ENCODE data around the gene PRR29.

- no peak for TF ChIP-seq CTCF (IDR thresholded peaks at IDR 0.05)
- TF ChIP-seq EZH2 (IDR thresholded peaks at IDR 0.05; ENCODE audit: borderline replicate concordance, insufficient read depth, low read depth, low read length, poor library complexity, severe bottlenecking), result no peak
Measured at GRCh38 chr17:63985387-63986140, 12.6 kb upstream of the PRR29 start.
